H1 (cell line): Measurements from ENCODE around the gene GPR15. TPM values are rescaled to one million over a fixed set of nuclear protein-coding genes. Genes with fewer than 3 reads are reported as not detected.

Experiments used
- SIN3A ChIP-seq, 2 experiments: IDR thresholded peaks in 1 of 2; conservative IDR thresholded peaks in 1 of 2; 2 replicates each; pipeline ENCODE4 v1.6.1; 2011 to 2012; ENCODE audit warnings: low read length in 2 of 2, improper control_type of control experiment in 1 of 2, low read depth in 1 of 2, mild to moderate bottlenecking in 1 of 2
- polyA plus RNA-seq, 7 experiments: library from polyadenylated mRNA; depleted of rRNA in 3 of 7; stranded (reverse) in 5 of 7; unstranded in 2 of 7; fragments of >200 nt in 5 of 7; fragments of 200-250 nt in 2 of 7; gene quantifications; 1 replicate in 5 of 7; 2 replicates in 1 of 7; 4 replicates in 1 of 7; pipeline versions ENCODE4 v1.2.1 to v1.2.3, GENCODE V29; 2011 to 2013; ENCODE audit warnings: missing spikeins in 2 of 7, mixed read lengths in 2 of 7
- total RNA-seq: library from RNA; stranded (reverse); fragmentation: NEBNext Ultra II Directional; extraction: Animal tissue kit (Norgen Biotek cat#: 25700); gene quantifications from 2 replicates; pipeline ENCODE4 v1.2.1, GENCODE V29; 2021

The GPR15 gene
- total and polyA plus RNA-seq, 2 of the 8 experiments (the other 6 are each of a cell fraction or from before 2014, with no cell fraction given) = not detected

DNA sequence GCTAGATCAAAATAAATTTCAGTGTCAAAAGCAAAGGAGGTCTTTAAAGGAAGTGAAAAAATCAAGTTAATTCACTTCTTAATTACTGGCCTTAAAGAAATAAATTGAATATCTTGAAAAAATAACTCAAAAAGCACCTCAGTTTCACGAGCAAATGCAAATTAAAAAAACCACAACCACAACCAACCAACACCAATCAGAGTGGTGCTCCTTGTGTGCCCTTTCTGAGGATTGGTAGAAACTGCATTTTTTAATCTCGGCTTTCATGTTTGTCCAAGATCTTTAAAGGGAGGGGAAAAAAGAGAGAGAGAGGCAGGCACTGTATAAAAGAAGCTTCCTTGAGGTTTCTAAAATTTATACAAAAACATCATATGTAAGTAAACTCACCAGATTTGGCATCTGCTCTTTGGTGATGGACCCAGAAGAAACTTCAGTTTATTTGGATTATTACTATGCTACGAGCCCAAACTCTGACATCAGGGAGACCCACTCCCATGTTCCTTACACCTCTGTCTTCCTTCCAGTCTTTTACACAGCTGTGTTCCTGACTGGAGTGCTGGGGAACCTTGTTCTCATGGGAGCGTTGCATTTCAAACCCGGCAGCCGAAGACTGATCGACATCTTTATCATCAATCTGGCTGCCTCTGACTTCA lies at the start of gene GPR15 (continued):
- TF ChIP-seq SIN3A (conservative IDR thresholded peaks at IDR 0.05 in 1 of 2, IDR thresholded peaks at IDR 0.05 in 1 of 2; ENCODE audit: low read depth in 1 of 2, low read length in 2 of 2) = no peak
